Brain microvascular endothelial cell (primary cell): ENCODE results near the gene IL4R.

Experiments used
- DNase-seq: peaks from one replicate; pipeline ENCODE4 v3.0.0-alpha.2; 2020
- H3K27ac ChIP-seq: fragments of 250-450 bp; sonication (Bioruptor Pico); 2 replicates; pipeline ENCODE4 v1.5.1; 2020; ENCODE audit warnings: mild to moderate bottlenecking, moderate library complexity
- H3K27me3 ChIP-seq: fragments of 250-450 bp; sonication (Bioruptor Pico); replicated peaks from 2 replicates; pipeline ENCODE4 v1.5.1; 2020; ENCODE audit warnings: mild to moderate bottlenecking
- H3K36me3 ChIP-seq: fragments of 250-450 bp; sonication (Bioruptor Pico); replicated peaks from 2 replicates; pipeline ENCODE4 v1.5.1; 2020; ENCODE audit warnings: mild to moderate bottlenecking
- H3K4me3 ChIP-seq: 2 replicates; pipeline ENCODE4 v1.5.1; 2011; ENCODE audit warnings: low read depth, mild to moderate bottlenecking, control low read depth, low read length, moderate library complexity
- CTCF ChIP-seq: IDR thresholded peaks from 2 replicates; pipeline ENCODE4 v1.5.1; 2011; ENCODE audit warnings: low read depth, mild to moderate bottlenecking, moderate library complexity, low read length, control low read depth, inconsistent platforms; ENCODE audit errors: missing control alignments
- in situ Hi-C: cut with HindIII; loops from 2 replicates; pipeline ENCODE4 v1.10.0; 2017; ENCODE audit warnings: low sequenced_read_pairs, low pct_ligation_motif_present

Gene IL4R

DNA sequence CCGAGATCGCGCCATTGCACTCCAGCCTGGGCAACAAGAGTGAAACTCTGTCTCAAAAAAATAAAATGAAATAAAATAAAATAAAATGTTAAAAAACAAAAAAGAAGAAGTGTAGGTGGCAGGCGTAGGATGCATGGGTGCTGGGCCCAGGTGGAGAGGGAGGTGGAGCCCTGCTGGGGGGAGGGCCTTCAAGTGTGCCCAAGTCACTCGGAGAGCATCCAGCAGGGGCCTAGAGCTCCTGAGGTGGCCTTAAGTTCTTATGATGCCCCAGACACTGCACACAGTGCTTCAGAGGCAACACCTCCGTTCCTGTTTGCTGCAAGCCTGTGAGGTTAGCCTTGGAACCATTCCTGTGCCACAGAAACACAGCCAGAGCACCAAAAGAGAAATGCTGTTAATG, 23.2 kb downstream of the IL4R start:
- TF ChIP-seq CTCF, result no peak
- Histone ChIP-seq H3K36me3 (peaks cover 53% of the 10 kb centered on the region), H3K27ac (no peak overlapping the region), H3K27me3 (no peaks in the 10 kb centered on the region), H3K4me3 (no peak overlapping the region)
- no peak for DNase-seq
- in situ Hi-C loops, result no loop called here

GRCh38 chr16:27339180-27339579, 25.4 kb downstream of the IL4R start:
- Histone ChIP-seq H3K27ac (no peak overlapping the region), H3K27me3 (no peaks in the 10 kb centered on the region), H3K36me3 (peaks cover 64% of the 10 kb centered on the region), H3K4me3 (no peak overlapping the region)
- TF ChIP-seq CTCF, result no peak
- in situ Hi-C loops, result no loop called here
- DNase-seq, result no peak

GRCh38 chr16:27340654-27341053, 26.9 kb downstream of the IL4R start:
- Histone ChIP-seq H3K27ac (no peak overlapping the region), H3K27me3 (no peaks in the 10 kb centered on the region), H3K4me3 (no peak overlapping the region), H3K36me3 (peaks cover 57% of the 10 kb centered on the region)
- in situ Hi-C loops, result no loop called here
- TF ChIP-seq CTCF, result no peak
- DNase-seq, result no peak

GRCh38 chr16:27341549-27341948, 27.8 kb downstream of the IL4R start:
- H3K36me3 ChIP-seq, result peaks cover 60% of the 10 kb centered on the region
- no peak for DNase-seq
- no peak for TF ChIP-seq CTCF
- no peak overlapping the region for H3K27ac ChIP-seq
- no peak overlapping the region for H3K4me3 ChIP-seq
- H3K27me3 ChIP-seq, result no peaks in the 10 kb centered on the region
- in situ Hi-C loops, result no loop called here

- Histone ChIP-seq H3K27ac (no peak overlapping the region), H3K36me3 (peaks cover 65% of the 10 kb centered on the region), H3K4me3 (no peak overlapping the region), H3K27me3 (no peaks in the 10 kb centered on the region)
- DNase-seq, result no peak
- in situ Hi-C loops, result no loop called here
- no peak for TF ChIP-seq CTCF
These were observed 28.2 kb downstream of the IL4R start for GRCh38 chr16:27341971-27342370.

DNA sequence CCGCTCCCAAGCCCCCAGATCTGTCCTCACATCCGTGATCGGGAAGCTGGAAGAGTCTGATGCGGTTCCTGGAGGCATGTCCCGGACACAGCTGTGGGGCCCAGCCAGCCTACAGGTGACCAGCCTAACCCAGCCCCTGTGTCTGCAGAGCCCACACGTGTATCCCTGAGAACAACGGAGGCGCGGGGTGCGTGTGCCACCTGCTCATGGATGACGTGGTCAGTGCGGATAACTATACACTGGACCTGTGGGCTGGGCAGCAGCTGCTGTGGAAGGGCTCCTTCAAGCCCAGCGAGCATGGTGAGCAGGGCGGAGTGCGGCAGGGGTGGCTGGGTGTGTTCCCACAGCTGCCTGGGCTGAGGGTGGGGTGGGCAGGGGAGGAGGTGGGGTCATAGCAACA, 30.9 kb downstream of the IL4R start:
- Histone ChIP-seq H3K4me3 (no peak overlapping the region), H3K27ac (no peak overlapping the region), H3K27me3 (no peaks in the 10 kb centered on the region), H3K36me3 (peaks cover 82% of the 10 kb centered on the region)
- in situ Hi-C loops, result no loop called here
- no peak for TF ChIP-seq CTCF
- DNase-seq, result no peak
